ENCODE results near the gene MAP1LC3A.

DNA sequence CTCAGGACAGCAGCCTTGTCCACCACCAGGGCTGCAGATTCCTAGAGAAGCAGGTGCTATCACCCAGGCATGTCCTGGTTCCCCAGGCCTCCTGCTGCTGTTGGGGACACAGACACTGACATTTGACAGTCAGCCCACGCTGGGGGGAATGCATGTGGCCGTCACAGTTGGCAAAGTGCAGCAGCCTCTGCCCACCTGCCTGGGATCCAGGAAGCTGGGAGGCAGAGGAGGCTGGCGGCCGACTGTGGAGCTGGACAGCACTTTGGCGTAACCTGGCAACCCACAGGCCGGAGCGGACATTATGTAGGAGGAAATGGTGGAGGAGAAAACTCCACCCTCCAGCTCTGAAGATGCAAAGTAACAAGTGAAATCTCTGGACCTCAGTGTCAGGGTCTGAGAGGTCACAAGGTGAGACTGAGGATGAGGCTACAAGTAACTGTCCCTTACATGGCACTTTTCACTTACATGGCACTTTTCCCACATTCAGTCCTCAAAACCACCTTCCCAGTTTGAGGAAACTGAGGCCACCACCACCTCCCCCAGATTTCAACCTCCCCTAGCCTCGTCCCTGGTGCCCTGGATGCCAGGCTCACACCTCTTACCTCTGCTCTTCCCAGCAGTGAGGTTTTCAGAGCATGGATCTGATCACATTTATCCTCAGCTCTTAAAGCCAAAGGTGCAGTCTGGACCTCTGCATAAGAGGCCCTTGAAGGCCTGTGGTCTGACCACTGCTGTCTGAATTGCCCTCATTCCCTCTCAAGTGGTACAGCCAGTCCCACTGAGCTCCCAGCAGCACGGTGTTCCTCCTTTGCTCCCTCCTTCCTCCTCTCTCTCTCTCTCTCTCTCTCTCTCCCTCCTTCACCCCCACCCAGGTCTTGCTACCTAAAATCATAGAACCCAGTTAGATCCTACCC, 8.7 kb downstream of the MAP1LC3A start:
- TF ChIP-seq, protein P1, sequence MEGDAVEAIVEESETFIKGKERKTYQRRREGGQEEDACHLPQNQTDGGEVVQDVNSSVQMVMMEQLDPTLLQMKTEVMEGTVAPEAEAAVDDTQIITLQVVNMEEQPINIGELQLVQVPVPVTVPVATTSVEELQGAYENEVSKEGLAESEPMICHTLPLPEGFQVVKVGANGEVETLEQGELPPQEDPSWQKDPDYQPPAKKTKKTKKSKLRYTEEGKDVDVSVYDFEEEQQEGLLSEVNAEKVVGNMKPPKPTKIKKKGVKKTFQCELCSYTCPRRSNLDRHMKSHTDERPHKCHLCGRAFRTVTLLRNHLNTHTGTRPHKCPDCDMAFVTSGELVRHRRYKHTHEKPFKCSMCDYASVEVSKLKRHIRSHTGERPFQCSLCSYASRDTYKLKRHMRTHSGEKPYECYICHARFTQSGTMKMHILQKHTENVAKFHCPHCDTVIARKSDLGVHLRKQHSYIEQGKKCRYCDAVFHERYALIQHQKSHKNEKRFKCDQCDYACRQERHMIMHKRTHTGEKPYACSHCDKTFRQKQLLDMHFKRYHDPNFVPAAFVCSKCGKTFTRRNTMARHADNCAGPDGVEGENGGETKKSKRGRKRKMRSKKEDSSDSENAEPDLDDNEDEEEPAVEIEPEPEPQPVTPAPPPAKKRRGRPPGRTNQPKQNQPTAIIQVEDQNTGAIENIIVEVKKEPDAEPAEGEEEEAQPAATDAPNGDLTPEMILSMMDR (IDR thresholded peaks at IDR 0.05), result no peak
- TF ChIP-seq POLR2A (IDR thresholded peaks at IDR 0.05), result no peak
- TF ChIP-seq POLR2AphosphoS5 (IDR thresholded peaks at IDR 0.05), result no peak
